ENCODE data around the gene LRRC42.
A peak's percentile ranks its signal among the peaks of the same experiment; 100 is the strongest.

The LRRC42 gene

GRCh38 chr1:53936430-53936829 is 9.7 kb upstream of the LRRC42 start:
- DNase-seq, result no peak

GRCh38 chr1:53938136-53938830 is 7.9 kb upstream of the LRRC42 start:
- no peak for DNase-seq

- no peak for DNase-seq
These were observed 3.8 kb upstream of the LRRC42 start for GRCh38 chr1:53942127-53942957.

- no peak for DNase-seq
These were observed 3.1 kb upstream of the LRRC42 start for GRCh38 chr1:53943090-53943489.

DNA sequence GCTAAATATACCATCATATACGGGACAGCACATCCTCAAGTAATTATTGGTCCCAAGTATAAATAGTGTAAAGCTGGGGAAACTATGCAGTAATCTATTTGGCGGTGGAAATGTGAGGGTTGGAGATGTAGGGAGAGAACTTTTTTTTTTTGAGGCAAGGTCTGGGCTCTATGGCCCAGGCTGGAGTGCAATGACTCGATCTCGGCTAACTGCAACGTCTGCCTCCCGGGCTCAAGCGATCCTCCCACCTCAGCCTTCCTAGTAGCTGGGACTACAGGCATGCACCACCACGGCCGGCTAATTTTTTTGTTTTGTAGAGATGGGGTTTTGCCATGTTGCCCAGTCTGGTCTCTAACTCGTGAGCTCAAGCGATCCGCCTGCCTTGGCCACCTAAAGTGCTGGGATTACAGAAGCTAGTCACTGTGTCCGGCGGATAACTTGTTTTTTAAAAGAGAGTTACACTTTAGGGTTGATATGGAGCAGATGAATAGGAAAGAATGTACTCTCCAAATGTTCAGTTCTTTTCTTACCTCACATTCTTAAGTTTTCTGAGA is 2.6 kb upstream of the LRRC42 start:
- DNase-seq, result no peak

GRCh38 chr1:53944469-53945182 is 1.5 kb upstream of the LRRC42 start:
- no peak for DNase-seq

DNA sequence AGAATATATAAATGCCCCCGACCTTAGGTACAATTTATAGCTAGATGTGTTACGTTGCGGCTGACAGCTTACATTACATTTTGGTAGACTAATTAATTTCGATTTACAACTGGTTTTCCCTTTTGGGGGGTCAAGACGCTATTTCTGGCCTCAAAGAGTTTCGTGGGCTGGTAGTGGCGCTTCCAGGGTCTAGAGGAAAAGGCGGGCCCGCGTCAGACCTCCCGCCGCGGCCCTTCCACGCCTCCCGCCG is 1.0 kb upstream of the LRRC42 start:
- DNase-seq, result no peak

DNA sequence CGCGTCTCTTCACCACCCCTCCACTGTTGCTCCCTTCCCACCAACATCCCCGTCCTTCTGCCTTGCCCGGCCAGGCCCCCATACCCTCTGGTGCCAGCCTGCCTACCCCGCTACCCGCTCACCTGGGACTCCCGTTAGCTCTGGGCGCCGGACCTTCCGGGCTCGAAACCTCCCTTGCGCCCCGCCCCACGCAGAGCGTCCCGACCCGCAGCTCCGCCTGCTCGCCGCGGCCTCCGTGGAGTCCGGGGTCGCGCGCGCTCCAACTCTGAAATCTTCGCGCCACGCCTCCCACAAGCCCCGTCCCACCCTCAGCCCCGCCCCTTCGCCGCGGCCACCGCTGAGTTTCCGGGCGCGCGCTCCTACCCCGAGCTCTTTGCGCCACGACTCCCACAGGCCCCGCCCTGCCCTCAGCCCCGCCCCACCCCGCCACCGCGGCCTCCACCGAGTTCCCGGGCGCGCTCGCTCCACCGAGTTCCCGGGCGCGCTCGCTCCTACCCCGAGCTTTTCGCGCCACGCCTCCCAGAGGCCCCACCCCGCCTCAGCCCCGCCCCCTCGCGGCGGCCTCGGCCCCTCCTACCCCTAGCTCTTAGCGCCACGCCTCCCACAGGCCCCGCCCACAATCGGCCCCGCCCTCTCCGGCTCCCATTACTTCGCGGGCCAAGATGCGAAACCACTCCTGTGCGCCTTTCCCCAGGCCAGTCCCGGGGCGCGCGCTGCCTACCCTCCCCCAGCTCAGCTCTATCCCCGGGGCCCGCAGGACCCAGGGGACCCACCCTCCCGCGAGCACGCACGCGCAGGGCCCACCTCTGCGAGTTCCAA is 508 bp upstream of the LRRC42 start, which contains the start of gene IFT25:
IFT25 (minus strand) TSS at position 267 of the 819 bp plus-strand sequence. CDS start 5,617 bp downstream, outside the sequence.
- DNase-seq, result peak; percentile 96

DNA sequence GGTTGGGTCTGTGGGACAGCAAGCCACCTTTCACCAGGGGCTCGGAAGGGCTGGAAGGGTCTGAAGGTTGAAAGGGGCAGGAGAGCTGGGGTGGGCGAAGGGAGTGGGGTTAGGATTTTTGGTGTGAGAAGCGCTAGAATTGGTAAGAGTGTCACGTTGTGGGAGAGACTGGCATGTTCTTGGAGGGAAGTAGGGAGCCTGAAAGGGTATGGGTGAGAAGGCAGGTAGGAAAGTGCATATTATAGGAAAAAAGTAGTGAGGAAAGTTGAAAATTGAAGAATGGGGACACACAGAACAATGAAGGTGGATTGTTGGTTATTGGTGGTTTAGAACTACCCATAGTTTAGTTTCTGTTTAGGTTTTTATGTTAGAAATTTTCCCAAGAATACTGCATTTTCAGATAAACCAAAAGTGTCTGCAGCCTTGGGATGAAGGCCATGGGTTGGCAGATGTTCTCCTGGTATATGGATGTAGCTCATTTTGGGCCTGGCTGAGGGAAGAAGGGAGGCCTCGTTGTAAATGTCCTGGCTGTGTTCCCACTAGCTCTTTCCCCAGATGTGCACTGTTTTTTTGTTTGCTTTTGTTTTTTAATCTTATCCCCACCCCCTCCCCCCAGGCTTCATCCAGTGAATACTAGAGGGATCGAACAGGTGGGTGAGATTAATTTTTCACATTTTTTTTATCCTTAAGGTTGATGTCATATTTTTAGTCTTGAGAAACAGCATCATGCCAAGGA is 1.2 kb downstream of the LRRC42 start:
- no peak for DNase-seq

- no peak for DNase-seq
These were observed 2.1 kb downstream of the LRRC42 start for GRCh38 chr1:53948291-53948690.

DNA sequence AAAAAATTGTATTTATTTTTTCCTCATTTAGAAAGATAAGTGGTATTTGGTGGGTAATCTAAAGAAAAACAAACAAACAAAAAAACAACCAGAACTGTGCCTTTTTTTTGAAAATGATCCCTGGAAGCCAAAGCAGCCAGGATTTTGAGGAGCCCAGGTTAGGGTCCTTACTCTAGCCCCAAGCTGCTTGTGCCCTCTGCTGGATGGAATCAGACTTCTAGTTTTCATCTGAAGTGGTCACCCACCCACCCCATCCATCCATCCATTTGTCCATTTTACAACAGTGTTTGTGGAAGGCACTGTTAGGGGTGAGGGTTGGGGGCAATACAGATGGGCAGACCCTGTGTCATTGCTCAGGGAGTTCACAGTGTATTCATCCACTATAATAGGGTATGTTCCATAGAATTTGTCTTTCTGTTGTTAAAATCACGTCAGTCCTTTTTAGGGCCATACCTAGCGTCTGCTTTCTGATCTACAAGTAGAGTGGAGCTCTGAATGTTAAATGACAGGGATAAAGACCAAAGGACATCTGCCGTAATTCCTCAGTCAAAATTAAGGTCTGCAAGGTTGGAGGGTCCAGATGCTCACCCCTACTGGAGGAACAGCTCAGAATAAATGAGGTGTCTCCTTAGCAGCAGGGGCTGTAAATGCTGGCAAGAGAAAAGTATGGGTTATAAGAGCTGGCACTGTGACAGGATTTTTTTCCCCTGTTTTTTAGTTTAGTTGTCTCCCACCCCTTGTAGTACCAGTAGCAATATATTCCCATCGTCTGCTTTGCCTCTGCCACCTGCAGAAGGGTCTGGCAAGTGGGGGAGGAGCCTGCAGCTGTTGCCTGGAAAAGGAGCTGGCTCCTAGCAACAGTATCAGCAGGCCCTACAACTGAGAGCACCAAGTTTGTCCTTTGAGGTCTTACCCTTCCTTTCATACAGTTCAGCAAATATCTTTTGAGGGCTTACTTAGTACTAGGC is 3.2 kb downstream of the LRRC42 start:
- DNase-seq, result no peak

DNA sequence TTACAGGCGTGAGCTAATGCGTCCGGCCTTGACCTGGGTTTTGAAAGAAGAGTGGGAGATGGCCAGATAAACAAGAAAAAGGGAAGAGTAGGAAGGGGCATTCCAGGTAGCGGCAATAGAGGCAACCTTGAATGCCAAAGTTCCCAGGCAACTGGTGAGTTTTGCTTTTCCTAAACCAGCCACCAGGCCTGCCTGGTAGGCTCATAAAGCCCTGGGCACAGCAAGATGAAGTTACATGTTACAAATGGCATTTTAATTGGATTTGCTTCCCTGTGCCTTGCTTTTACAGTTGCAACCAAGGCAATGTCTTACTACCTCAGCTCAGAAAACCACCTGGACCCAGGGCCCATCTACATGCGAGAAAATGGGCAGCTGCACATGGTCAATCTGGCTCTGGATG is 5.5 kb downstream of the LRRC42 start:
- DNase-seq, result no peak

DNA sequence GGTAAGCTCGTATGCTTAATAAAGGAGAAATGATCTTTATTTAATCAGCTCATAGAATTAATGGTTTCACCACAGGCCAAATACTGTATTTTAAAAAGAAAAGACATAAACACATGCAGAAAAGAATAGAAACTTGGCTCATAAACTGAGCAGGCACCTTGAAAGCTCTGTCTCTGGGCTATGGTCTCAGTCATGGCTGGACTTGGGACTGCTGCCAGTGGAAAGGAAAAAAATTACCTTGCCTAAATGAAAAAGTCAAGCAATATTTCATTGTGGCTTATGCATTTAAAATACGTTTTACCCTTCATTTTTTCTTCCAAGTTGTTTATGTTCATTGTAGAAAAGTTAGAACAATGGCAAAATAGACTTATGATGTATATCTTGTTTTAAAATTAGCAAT is 8.0 kb downstream of the LRRC42 start:
- DNase-seq, result no peak

GRCh38 chr1:53956308-53957168 is 10.4 kb downstream of the LRRC42 start:
- DNase-seq, result no peak

DNA sequence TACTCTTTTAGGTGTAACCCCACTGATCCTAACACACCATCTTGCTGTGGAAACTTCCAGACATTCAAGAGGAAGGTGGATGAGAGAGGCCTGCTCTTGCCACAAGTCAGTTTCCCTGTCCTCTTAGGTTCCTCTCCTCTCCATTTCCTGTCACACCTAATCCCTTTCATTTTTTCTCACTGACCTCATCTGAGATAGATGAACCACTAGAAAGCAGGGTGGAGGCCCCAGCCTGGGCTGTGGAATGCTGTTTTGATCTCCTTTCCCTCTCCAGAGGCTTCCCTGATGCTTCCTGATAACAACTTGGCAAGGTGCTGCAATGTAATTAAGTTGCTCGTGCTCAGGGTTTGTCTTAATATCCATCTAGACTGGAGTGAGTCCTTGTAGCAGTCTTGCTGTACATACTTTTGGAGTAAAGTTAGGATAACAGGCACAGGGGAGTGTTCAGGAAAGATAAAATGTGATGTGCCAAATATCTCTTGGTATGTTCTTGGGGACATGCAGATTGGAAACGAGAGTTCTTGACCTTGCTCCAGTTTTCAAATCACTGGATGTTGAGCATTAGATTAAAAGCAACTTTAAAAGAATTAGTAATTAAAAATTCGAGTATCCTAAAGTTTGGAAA is 11.2 kb downstream of the LRRC42 start:
- DNase-seq, result no peak

DNA sequence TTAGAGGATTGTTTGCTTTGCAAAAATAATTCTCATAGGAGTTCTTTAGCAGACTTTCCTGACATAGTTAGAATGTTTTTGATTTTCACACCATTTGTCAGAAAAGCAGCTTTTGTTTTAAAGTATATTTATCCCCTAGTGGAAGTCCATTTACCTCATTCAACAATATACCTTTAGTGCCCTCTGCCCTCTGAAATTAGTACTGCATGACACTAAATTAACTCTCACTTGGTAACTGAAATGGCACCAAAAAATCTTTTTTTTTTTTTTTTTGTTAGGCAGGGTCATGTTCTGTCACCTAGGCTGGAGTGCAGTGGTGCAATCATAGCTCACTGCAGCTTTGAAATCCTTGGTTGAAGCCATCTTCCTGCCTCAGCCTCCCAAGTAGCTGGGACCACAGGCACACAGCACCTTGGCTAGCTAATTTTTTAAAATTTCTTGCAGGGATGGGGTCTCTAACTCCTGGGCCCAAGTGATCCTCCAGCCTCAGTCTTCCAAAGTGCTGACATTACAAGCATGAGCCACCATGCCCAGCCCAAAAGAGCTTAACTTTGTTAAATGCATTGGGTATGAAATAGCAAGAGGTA is 13.6 kb downstream of the LRRC42 start:
- no peak for DNase-seq

GRCh38 chr1:53962395-53962794 is 16.2 kb downstream of the LRRC42 start:
- DNase-seq, result no peak

- DNase-seq, result no peak
These were observed 17.3 kb downstream of the LRRC42 start for GRCh38 chr1:53963460-53963859.

Data from right kidney (tissue), 1 donor.